GM12891 (cell line): ENCODE results near the gene MYO1F.

Experiments
- PAX5 ChIP-seq: IDR thresholded peaks from 2 replicates; pipeline ENCODE4 v1.6.1; 2011; ENCODE audit warnings: low read length, moderate library complexity, mild to moderate bottlenecking; ENCODE audit not compliant: insufficient read depth, severe bottlenecking
- POLR2A ChIP-seq: IDR thresholded peaks from 2 replicates; pipeline ENCODE4 v1.6.1; 2011; ENCODE audit warnings: low read depth, low read length, control low read depth
- POLR2AphosphoS5 ChIP-seq: IDR thresholded peaks from 2 replicates; pipeline ENCODE4 v1.6.1; 2011; ENCODE audit warnings: low read depth, low read length, control low read depth
- POU2F2 ChIP-seq: IDR thresholded peaks from 2 replicates; pipeline ENCODE4 v1.6.1; 2011; ENCODE audit warnings: low read depth, mild to moderate bottlenecking, control low read depth, low read length, moderate library complexity
- SPI1 ChIP-seq: IDR thresholded peaks from 2 replicates; pipeline ENCODE4 v1.6.1; 2011; ENCODE audit warnings: low read depth, low read length, control low read depth
- TAF1 ChIP-seq: IDR thresholded peaks from 2 replicates; pipeline ENCODE4 v1.6.1; 2011; ENCODE audit warnings: low read depth, low read length, control low read depth

DNA sequence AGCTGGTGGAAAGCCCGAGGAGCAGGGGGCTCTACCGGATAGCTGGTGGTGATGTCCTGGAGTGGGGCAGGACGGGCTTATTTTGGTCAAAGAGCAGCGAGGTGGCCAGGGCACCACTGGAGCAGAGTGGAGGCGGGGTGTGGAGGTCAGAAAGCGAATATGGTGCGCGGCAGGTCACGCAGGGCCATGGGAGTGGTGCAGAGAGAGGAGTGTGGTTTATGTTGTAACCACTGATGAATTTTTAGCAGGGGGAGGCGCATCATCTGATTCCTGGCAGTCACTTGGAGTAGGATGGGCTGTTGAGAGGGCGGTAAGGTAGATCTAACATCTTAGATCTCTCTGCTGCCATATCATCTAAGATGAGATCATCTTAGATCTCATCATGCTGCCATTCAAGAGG lies 61.9 kb downstream of the MYO1F start:
- TF ChIP-seq TAF1 (no peak), POLR2AphosphoS5 (no peak), POLR2A (no peak), SPI1 (no peak), POU2F2 (no peak), PAX5 (no peak)
